GM23338 (cell line): Measurements from ENCODE around the gene MALRD1.

Source experiments
- CREB1 ChIP-seq: fragments of 250-450 bp; sonication (Bioruptor Pico); IDR thresholded peaks from 2 replicates; pipeline ENCODE4 v1.5.0; 2020; ENCODE audit warnings: low read depth, mild to moderate bottlenecking, moderate library complexity
- CTCF ChIP-seq, 2 experiments: fragments of 200-600 bp in 1 of 2; sonication (generic) in 1 of 2; conservative IDR thresholded peaks; 2 replicates each; pipeline versions ENCODE4 v1.5.1 to v1.6.1; 2016 to 2017; ENCODE audit warnings: antibody characterized with exemption in 2 of 2, low read depth in 2 of 2, mild to moderate bottlenecking in 2 of 2, moderate library complexity in 1 of 2
- EZH2 ChIP-seq: fragments of 200-600 bp; sonication (generic); IDR thresholded peaks from one replicate; pipeline ENCODE4 v1.8.0; 2017; ENCODE audit warnings: antibody characterized with exemption, mild to moderate bottlenecking, low read depth; ENCODE audit not compliant: unreplicated experiment
- EZH2phosphoT487 ChIP-seq: fragments of 200-600 bp; sonication (generic); IDR thresholded peaks from one replicate; pipeline ENCODE4 v1.8.1; 2018; ENCODE audit warnings: antibody characterized with exemption; ENCODE audit not compliant: unreplicated experiment
- JUNB ChIP-seq: IDR thresholded peaks from one replicate; pipeline ENCODE4 v1.6.1; 2016; ENCODE audit warnings: antibody characterized with exemption; ENCODE audit not compliant: unreplicated experiment
- NANOG ChIP-seq: IDR thresholded peaks from 2 replicates; pipeline ENCODE4 v1.6.1; 2016; ENCODE audit warnings: antibody characterized with exemption, borderline replicate concordance
- POLR2AphosphoS5 ChIP-seq: IDR thresholded peaks from 2 replicates; pipeline ENCODE4 v1.6.1; 2016; ENCODE audit warnings: antibody characterized with exemption, low read depth
- REST ChIP-seq: IDR thresholded peaks from one replicate; pipeline ENCODE4 v1.6.1; 2018; ENCODE audit warnings: antibody characterized with exemption; ENCODE audit not compliant: unreplicated experiment

GRCh38 chr10:19658622-19659233 is 610.1 kb downstream of the MALRD1 start:
- no peak for TF ChIP-seq CTCF (conservative IDR thresholded peaks at IDR 0.05; ENCODE audit: low read depth in 2 of 2)
- TF ChIP-seq CREB1 (CRISPR knock-in tag): no peak
- no peak for TF ChIP-seq EZH2
- TF ChIP-seq EZH2phosphoT487: no peak
- no peak for TF ChIP-seq POLR2AphosphoS5
- no peak for TF ChIP-seq REST
- TF ChIP-seq JUNB: no peak
- no peak for TF ChIP-seq NANOG
